ENCODE measurements around the gene CPNE2. TPM values are rescaled to one million over a fixed set of nuclear protein-coding genes. Genes with fewer than 3 reads are reported as not detected.

CPNE2 gene
- polyA plus RNA-seq, 1 donor (not counting 4 experiments of a cell fraction or from before 2014, with no cell fraction given): 26.5 TPM

- Histone ChIP-seq H3K9me1 (ENCODE audit: control insufficient read depth, extremely low read depth, insufficient read depth, low read length) (no peaks in the 10 kb centered on the region), H3K27ac (ENCODE audit: control insufficient read depth, insufficient read depth, low read length) (no peak overlapping the region), H2AFZ (ENCODE audit: control insufficient read depth, low read length) (no peak overlapping the region), H3K4me3 (ENCODE audit: control insufficient read depth in 2 of 3, extremely low read depth in 1 of 3, insufficient read depth in 2 of 3, low read depth in 1 of 3, low read length in 3 of 3) (no peak overlapping the region), H3K9ac (ENCODE audit: control insufficient read depth, extremely low read depth, insufficient read depth, low read length) (no peak overlapping the region), H3K36me3 (ENCODE audit: control insufficient read depth in 2 of 2, extremely low read depth in 1 of 2, insufficient read depth in 2 of 2, low read length in 2 of 2) (peaks cover 16 to 22% of the 10 kb centered on the region in 2 experiments), H3K79me2 (ENCODE audit: control insufficient read depth, insufficient read depth, low read length) (no peaks in the 10 kb centered on the region), H3K27me3 (ENCODE audit: control insufficient read depth, extremely low read depth, insufficient read depth, low read length) (no peaks in the 10 kb centered on the region), H3K4me1 (ENCODE audit: control insufficient read depth, extremely low read depth, insufficient read depth, low read length) (no peaks in the 10 kb centered on the region), H3K4me2 (ENCODE audit: control insufficient read depth, extremely low read depth, insufficient read depth, low read depth, low read length) (no peak overlapping the region), H4K20me1 (ENCODE audit: control insufficient read depth, extremely low read depth, insufficient read depth, low read length) (no peaks in the 10 kb centered on the region), H3K9me3 (ENCODE audit: control insufficient read depth, low read depth, low read length) (no peaks in the 10 kb centered on the region)
- dilution Hi-C loops (cut with MboI; ENCODE audit: extremely low pct_ligation_motif_present, low sequenced_read_pairs): no loop called here
- FAIRE-seq (no peak), DNase-seq (ENCODE audit: low read depth, low spot score) (no peak)
- TF ChIP-seq CTCF (optimal IDR thresholded peaks at IDR 0.05 in 1 of 3, IDR thresholded peaks at IDR 0.05 in 1 of 3, conservative IDR thresholded peaks at IDR 0.05 in 1 of 3; ENCODE audit: extremely low read depth in 1 of 3, insufficient read depth in 2 of 3, low read length in 3 of 3): no peak
- TF ChIP-seq EZH2 (IDR thresholded peaks at IDR 0.05; ENCODE audit: low read length): no peak
These were observed 63.4 kb downstream of the CPNE2 start for GRCh38 chr16:57155702-57156350.

- Histone ChIP-seq H3K79me2 (ENCODE audit: control insufficient read depth, insufficient read depth, low read length) (no peaks in the 10 kb centered on the region), H4K20me1 (ENCODE audit: control insufficient read depth, extremely low read depth, insufficient read depth, low read length) (no peaks in the 10 kb centered on the region), H3K9me3 (ENCODE audit: control insufficient read depth, low read depth, low read length) (no peaks in the 10 kb centered on the region), H3K9ac (ENCODE audit: control insufficient read depth, extremely low read depth, insufficient read depth, low read length) (no peak overlapping the region), H3K4me2 (ENCODE audit: control insufficient read depth, extremely low read depth, insufficient read depth, low read depth, low read length) (no peak overlapping the region), H3K4me1 (ENCODE audit: control insufficient read depth, extremely low read depth, insufficient read depth, low read length) (no peaks in the 10 kb centered on the region), H3K4me3 (ENCODE audit: control insufficient read depth in 2 of 3, extremely low read depth in 1 of 3, insufficient read depth in 2 of 3, low read depth in 1 of 3, low read length in 3 of 3) (no peak overlapping the region), H2AFZ (ENCODE audit: control insufficient read depth, low read length) (no peak overlapping the region), H3K36me3 (ENCODE audit: control insufficient read depth in 2 of 2, extremely low read depth in 1 of 2, insufficient read depth in 2 of 2, low read length in 2 of 2) (peaks cover 16 to 22% of the 10 kb centered on the region in 2 experiments), H3K27me3 (ENCODE audit: control insufficient read depth, extremely low read depth, insufficient read depth, low read length) (no peaks in the 10 kb centered on the region), H3K9me1 (ENCODE audit: control insufficient read depth, extremely low read depth, insufficient read depth, low read length) (no peaks in the 10 kb centered on the region), H3K27ac (ENCODE audit: control insufficient read depth, insufficient read depth, low read length) (no peak overlapping the region)
- dilution Hi-C loops (cut with MboI; ENCODE audit: extremely low pct_ligation_motif_present, low sequenced_read_pairs): no loop called here
- FAIRE-seq (no peak), DNase-seq (ENCODE audit: low read depth, low spot score) (no peak)
- TF ChIP-seq EZH2 (IDR thresholded peaks at IDR 0.05; ENCODE audit: low read length) (no peak), CTCF (optimal IDR thresholded peaks at IDR 0.05 in 1 of 3, IDR thresholded peaks at IDR 0.05 in 1 of 3, conservative IDR thresholded peaks at IDR 0.05 in 1 of 3; ENCODE audit: extremely low read depth in 1 of 3, insufficient read depth in 2 of 3, low read length in 3 of 3) (no peak)
These were observed 63.9 kb downstream of the CPNE2 start for GRCh38 chr16:57156351-57156703.

Measured in keratinocyte (primary cell).